Testis (tissue), 2 donors: Measurements from ENCODE around the gene CD163L1.

Experiments used
- POLR2A ChIP-seq: fragments of 450-650 bp; IDR thresholded peaks from one replicate; pipeline ENCODE4 v1.6.1; 2017; ENCODE audit warnings: antibody characterized with exemption, mild to moderate bottlenecking, moderate library complexity
- TF ChIP-seq, protein P1 (sequence below), 3 experiments: fragments of 450-650 bp in 2 of 3; fragments of 200-600 bp in 1 of 3; sonication (generic) in 1 of 3; IDR thresholded peaks; one replicate each; pipeline ENCODE4 v1.5.1; 2016 to 2019; ENCODE audit warnings: antibody characterized with exemption in 3 of 3, mild to moderate bottlenecking in 2 of 3, moderate library complexity in 1 of 3

DNA sequence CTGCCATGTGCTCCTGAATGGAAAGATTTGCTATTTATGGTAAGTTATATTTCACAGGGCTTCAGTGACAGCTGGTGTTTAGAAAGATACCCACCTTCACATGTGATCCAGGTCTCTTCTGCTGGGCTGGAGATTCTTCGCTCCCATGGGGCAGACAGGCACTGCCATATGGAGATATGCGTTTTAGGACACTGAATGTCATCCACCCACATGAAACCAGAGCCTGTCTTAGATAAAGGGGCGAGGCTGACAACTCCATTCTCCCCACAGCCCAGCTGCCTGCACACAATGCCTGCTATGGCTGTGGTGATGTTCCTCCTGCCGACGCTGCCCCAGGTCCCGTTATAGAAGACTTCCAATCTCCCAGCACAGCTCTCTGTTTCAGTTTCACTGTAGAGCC lies 70.7 kb downstream of the CD163L1 start:
- TF ChIP-seq, protein P1, sequence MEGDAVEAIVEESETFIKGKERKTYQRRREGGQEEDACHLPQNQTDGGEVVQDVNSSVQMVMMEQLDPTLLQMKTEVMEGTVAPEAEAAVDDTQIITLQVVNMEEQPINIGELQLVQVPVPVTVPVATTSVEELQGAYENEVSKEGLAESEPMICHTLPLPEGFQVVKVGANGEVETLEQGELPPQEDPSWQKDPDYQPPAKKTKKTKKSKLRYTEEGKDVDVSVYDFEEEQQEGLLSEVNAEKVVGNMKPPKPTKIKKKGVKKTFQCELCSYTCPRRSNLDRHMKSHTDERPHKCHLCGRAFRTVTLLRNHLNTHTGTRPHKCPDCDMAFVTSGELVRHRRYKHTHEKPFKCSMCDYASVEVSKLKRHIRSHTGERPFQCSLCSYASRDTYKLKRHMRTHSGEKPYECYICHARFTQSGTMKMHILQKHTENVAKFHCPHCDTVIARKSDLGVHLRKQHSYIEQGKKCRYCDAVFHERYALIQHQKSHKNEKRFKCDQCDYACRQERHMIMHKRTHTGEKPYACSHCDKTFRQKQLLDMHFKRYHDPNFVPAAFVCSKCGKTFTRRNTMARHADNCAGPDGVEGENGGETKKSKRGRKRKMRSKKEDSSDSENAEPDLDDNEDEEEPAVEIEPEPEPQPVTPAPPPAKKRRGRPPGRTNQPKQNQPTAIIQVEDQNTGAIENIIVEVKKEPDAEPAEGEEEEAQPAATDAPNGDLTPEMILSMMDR (IDR thresholded peaks at IDR 0.05): no peak
- no peak for TF ChIP-seq POLR2A
